Loucy (cell line): ENCODE measurements around the gene AGFG1.

ENCODE experiments used
- EZH2phosphoT487 ChIP-seq: fragments of 200-600 bp; IDR thresholded peaks from 2 replicates; pipeline ENCODE4 v1.6.1; 2018; ENCODE audit warnings: antibody characterized with exemption, mild to moderate bottlenecking, moderate library complexity, borderline replicate concordance
- TF ChIP-seq, protein P1 (sequence below): fragments of 200-600 bp; sonication (generic); conservative IDR thresholded peaks from 2 replicates; pipeline ENCODE4 v1.5.1; 2014; ENCODE audit warnings: mild to moderate bottlenecking, antibody characterized with exemption, low read length

DNA sequence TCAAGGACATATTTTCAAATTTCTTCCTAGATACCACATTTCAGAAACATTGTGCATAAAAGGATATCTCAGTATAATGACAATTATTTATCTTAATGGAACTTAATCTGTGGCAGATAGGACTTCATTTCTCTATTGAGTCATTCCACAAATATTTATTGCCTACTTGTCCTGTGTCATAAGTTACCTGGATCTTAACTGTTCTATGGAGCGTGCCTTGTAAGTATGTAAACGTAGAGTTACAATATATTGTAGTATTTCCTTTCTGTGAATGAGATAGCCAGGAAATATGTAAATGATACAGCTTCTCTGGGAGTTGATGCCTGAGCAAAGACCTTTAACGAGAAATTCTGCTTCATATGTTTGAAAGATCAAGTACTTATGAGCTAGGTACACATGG is 2.5 kb downstream of the AGFG1 start:
- TF ChIP-seq, protein P1, sequence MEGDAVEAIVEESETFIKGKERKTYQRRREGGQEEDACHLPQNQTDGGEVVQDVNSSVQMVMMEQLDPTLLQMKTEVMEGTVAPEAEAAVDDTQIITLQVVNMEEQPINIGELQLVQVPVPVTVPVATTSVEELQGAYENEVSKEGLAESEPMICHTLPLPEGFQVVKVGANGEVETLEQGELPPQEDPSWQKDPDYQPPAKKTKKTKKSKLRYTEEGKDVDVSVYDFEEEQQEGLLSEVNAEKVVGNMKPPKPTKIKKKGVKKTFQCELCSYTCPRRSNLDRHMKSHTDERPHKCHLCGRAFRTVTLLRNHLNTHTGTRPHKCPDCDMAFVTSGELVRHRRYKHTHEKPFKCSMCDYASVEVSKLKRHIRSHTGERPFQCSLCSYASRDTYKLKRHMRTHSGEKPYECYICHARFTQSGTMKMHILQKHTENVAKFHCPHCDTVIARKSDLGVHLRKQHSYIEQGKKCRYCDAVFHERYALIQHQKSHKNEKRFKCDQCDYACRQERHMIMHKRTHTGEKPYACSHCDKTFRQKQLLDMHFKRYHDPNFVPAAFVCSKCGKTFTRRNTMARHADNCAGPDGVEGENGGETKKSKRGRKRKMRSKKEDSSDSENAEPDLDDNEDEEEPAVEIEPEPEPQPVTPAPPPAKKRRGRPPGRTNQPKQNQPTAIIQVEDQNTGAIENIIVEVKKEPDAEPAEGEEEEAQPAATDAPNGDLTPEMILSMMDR = no peak
- TF ChIP-seq EZH2phosphoT487 = no peak
